Loucy (cell line): ENCODE data around the gene SLC17A7.

ENCODE experiments used
- H2AFZ ChIP-seq: fragments of 200-600 bp; sonication (generic); 2 replicates; pipeline ENCODE4 v1.6.0; 2016; ENCODE audit warnings: antibody characterized with exemption, mild to moderate bottlenecking, low read length, moderate library complexity
- H3F3A ChIP-seq: fragments of 200-600 bp; 2 replicates; pipeline ENCODE4 v1.6.0; 2016; ENCODE audit warnings: antibody characterized with exemption, low read depth, mild to moderate bottlenecking
- H3K27me3 ChIP-seq: fragments of 200-600 bp; sonication (generic); 2 replicates; pipeline ENCODE4 v1.6.1; 2014; ENCODE audit warnings: low read length, mild to moderate bottlenecking; ENCODE audit not compliant: insufficient read depth, poor library complexity, severe bottlenecking
- H3K36me3 ChIP-seq: fragments of 200-600 bp; sonication (generic); 2 replicates; pipeline ENCODE4 v1.6.1; 2016; ENCODE audit warnings: low read length; ENCODE audit not compliant: insufficient read depth
- H3K4me1 ChIP-seq: fragments of 200-600 bp; sonication (generic); 2 replicates; pipeline ENCODE4 v1.5.1; 2014; ENCODE audit warnings: low read length, mild to moderate bottlenecking; ENCODE audit not compliant: insufficient read depth, poor library complexity, severe bottlenecking
- H3K4me2 ChIP-seq: fragments of 200-600 bp; sonication (generic); 2 replicates; pipeline ENCODE4 v1.6.0; 2014; ENCODE audit warnings: antibody characterized with exemption, low read length, low read depth, mild to moderate bottlenecking; ENCODE audit not compliant: poor library complexity, severe bottlenecking
- H3K4me3 ChIP-seq: fragments of 200-600 bp; sonication (generic); 2 replicates; pipeline ENCODE4 v1.5.1; 2014; ENCODE audit warnings: low read length, mild to moderate bottlenecking, mixed read lengths; ENCODE audit not compliant: poor library complexity, severe bottlenecking
- H3K79me2 ChIP-seq: fragments of 200-600 bp; sonication (generic); 2 replicates; pipeline ENCODE4 v1.6.1; 2014; ENCODE audit warnings: low read length; ENCODE audit not compliant: insufficient read depth
- H3K9ac ChIP-seq: fragments of 200-600 bp; sonication (generic); 2 replicates; pipeline ENCODE4 v1.6.0; 2014; ENCODE audit warnings: mild to moderate bottlenecking, low read depth, low read length, moderate library complexity; ENCODE audit not compliant: poor library complexity, severe bottlenecking
- H3K9me2 ChIP-seq: fragments of 200-600 bp; sonication (generic); replicated peaks from 2 replicates; pipeline ENCODE4 v1.6.1; 2016; ENCODE audit warnings: low read depth, low read length, mixed read lengths
- H3K9me3 ChIP-seq: fragments of 200-600 bp; sonication (generic); 2 replicates; pipeline ENCODE4 v1.6.1; 2014; ENCODE audit warnings: mild to moderate bottlenecking, antibody characterized with exemption, low read length, low read depth; ENCODE audit not compliant: insufficient read depth
- H4K20me1 ChIP-seq: fragments of 200-600 bp; sonication (generic); 2 replicates; pipeline ENCODE4 v1.6.0; 2014; ENCODE audit warnings: antibody characterized with exemption, low read length, mild to moderate bottlenecking; ENCODE audit not compliant: insufficient read depth, poor library complexity, severe bottlenecking
- EZH2phosphoT487 ChIP-seq: fragments of 200-600 bp; IDR thresholded peaks from 2 replicates; pipeline ENCODE4 v1.6.1; 2018; ENCODE audit warnings: antibody characterized with exemption, mild to moderate bottlenecking, moderate library complexity, borderline replicate concordance
- TF ChIP-seq, protein P1 (sequence below): fragments of 200-600 bp; sonication (generic); conservative IDR thresholded peaks from 2 replicates; pipeline ENCODE4 v1.5.1; 2014; ENCODE audit warnings: mild to moderate bottlenecking, antibody characterized with exemption, low read length

The SLC17A7 gene

DNA sequence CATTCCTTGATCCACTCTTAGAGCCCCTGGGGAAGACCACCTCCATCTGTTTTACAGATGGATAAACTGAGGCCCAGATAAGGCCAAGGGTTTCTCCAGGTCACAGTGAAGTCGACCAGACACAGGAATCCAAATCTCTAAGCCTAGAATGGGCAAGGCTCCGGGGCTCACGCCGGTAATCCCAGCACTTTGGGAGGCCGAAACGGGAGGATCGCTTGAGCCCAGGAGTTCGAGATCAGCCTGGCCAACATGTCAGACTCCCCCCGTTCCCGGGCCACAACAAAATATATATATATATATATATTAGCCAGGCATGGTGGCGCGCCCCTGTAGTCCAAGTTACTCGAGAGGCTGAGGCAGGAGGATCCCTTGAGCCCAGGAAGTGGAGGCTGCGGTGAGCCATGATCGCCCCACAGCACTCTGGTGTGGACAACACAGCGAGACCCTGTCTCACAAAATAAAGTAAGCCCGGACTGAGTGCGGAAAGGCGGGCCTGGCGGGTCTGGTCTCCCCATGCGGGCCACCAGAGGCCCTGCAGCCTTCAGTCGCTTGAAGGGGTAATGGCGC is 45.5 kb upstream of the SLC17A7 start:
- Histone ChIP-seq H3K4me3 (peak overlapping the region; percentile 51), H3K9ac (no peak overlapping the region), H3K36me3 (peaks cover 29% of the 10 kb centered on the region), H3K4me2 (peak overlapping the region; percentile 51), H3K9me3 (no peaks in the 10 kb centered on the region), H3K27me3 (peaks cover 9% of the 10 kb centered on the region), H2AFZ (peak overlapping the region; percentile 66; the same call in 1 of the 2 replicates), H3K79me2 (peaks cover 44% of the 10 kb centered on the region), H3K9me2 (no peaks in the 10 kb centered on the region), H4K20me1 (peaks cover 43% of the 10 kb centered on the region), H3K4me1 (peaks cover 18% of the 10 kb centered on the region), H3F3A (0 out of 2 replicates have a peak, but pooled peaks cover 2% of the 10 kb centered on the region)
- TF ChIP-seq, protein P1, sequence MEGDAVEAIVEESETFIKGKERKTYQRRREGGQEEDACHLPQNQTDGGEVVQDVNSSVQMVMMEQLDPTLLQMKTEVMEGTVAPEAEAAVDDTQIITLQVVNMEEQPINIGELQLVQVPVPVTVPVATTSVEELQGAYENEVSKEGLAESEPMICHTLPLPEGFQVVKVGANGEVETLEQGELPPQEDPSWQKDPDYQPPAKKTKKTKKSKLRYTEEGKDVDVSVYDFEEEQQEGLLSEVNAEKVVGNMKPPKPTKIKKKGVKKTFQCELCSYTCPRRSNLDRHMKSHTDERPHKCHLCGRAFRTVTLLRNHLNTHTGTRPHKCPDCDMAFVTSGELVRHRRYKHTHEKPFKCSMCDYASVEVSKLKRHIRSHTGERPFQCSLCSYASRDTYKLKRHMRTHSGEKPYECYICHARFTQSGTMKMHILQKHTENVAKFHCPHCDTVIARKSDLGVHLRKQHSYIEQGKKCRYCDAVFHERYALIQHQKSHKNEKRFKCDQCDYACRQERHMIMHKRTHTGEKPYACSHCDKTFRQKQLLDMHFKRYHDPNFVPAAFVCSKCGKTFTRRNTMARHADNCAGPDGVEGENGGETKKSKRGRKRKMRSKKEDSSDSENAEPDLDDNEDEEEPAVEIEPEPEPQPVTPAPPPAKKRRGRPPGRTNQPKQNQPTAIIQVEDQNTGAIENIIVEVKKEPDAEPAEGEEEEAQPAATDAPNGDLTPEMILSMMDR, result no peak

GRCh38 chr19:49486232-49486631 is 44.9 kb upstream of the SLC17A7 start:
- Histone ChIP-seq H3K36me3 (peaks cover 23% of the 10 kb centered on the region; the same call in 1 of the 2 replicates), H3K79me2 (peaks cover 39% of the 10 kb centered on the region), H3K9me2 (no peaks in the 10 kb centered on the region), H3F3A (0 out of 2 replicates have a peak, but pooled peaks cover 2% of the 10 kb centered on the region), H3K27me3 (peaks cover 9% of the 10 kb centered on the region), H3K4me1 (peaks cover 18% of the 10 kb centered on the region), H3K4me3 (no peak overlapping the region), H2AFZ (no peak overlapping the region), H4K20me1 (peaks cover 38% of the 10 kb centered on the region), H3K9me3 (no peaks in the 10 kb centered on the region), H3K4me2 (no peak overlapping the region), H3K9ac (no peak overlapping the region)
- TF ChIP-seq, protein P1, result no peak
- TF ChIP-seq EZH2phosphoT487, result no peak

DNA sequence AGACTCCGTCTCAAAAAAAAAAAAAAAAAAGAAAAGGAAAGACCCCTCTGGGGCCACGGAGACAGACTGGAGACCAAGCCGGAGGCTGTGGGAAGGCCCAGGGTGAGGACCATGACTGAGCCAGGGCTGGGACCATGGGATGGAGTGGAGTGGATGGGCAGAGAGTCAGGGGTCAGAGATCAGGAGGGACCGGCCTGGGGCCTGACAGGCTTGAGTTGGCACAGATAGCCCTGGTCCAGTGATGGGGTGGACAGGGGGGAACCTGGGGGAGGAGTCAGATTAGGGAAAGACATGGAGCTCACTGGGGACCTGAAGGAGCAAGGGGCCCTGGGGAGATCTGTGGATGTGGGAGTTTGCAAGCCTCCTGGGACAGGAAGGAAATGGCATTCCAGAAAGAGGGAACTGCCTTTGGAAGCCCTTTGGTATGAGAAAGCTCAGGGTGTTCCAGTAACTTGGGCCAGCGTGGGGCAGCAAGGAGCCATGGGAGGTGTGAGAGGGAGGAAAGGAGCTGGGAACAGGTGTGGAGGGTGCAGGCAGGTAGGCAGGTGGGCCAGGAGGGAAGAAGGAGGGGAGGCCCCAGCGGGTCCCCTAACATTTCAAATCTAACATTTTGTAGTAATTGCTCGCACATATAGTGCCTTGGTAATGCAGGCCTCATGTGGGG is 39.8 kb upstream of the SLC17A7 start:
- H3K27me3 ChIP-seq, result no peaks in the 10 kb centered on the region
- H3F3A ChIP-seq, result no peaks in the 10 kb centered on the region
- no peak overlapping the region for H2AFZ ChIP-seq
- peaks cover under 1% of the 10 kb centered on the region for H3K4me1 ChIP-seq
- no peaks in the 10 kb centered on the region for H3K79me2 ChIP-seq
- no peaks in the 10 kb centered on the region for H3K36me3 ChIP-seq
- no peaks in the 10 kb centered on the region for H3K9me2 ChIP-seq
- no peak overlapping the region for H3K4me3 ChIP-seq
- no peaks in the 10 kb centered on the region for H4K20me1 ChIP-seq
- H3K9ac ChIP-seq, result no peak overlapping the region
- no peak for TF ChIP-seq EZH2phosphoT487
- TF ChIP-seq, protein P1, result no peak
- no peaks in the 10 kb centered on the region for H3K9me3 ChIP-seq
- H3K4me2 ChIP-seq, result no peak overlapping the region
